DMS53 treated with DMSO at 0.1 percent for 48 hours (cell line): ENCODE measurements around the gene ELP4.

Experiments
- DNase-seq: peaks from one replicate; lab custom pipeline; 2025; ENCODE audit not compliant: unreplicated experiment; lab: John Stamatoyannopoulos, UW

The ELP4 gene

DNA sequence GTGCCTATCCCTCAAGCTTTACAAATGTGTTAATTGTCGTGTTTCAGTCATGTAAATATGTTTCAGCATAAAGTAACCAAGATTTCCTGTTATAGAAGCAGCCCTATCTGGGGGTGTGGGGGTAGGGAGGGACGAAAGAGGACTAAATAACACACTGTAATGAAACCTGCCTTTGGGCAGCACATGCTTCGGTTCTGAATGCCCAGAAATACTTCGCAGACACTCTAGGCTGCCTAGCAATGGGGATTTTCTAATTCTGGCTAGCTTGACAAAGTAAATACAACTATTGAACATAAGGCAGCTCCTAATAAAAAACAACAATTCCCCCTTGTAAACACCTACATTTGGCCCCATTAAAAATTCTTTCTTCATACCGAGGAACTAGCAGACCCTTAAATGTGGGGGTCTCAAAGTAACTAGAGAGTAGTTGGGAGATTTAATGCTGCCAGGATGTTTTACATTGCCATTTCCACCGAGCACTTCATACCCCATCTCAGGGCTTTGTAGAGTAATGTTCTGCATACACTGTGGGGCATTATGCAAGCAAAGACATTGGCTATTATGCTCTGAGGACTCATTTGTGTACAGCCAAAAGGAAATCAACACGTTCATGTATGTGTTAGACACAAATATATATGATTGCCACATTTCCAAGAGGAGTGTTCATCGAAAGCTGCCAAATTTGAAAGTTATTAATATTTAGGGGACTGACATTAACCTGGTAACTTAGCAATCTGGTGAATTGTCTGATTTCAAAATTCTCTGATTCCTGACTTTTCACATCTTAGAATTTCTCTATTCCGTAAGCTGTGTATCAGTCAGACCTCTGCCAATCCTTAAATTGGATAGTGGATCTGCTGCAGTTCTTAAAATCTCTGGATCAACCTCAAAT is 259.4 kb downstream of the ELP4 start:
- DNase-seq, result no peak

GRCh38 chr11:31770011-31770700 is 260.6 kb downstream of the ELP4 start:
- DNase-seq, result no peak

DNA sequence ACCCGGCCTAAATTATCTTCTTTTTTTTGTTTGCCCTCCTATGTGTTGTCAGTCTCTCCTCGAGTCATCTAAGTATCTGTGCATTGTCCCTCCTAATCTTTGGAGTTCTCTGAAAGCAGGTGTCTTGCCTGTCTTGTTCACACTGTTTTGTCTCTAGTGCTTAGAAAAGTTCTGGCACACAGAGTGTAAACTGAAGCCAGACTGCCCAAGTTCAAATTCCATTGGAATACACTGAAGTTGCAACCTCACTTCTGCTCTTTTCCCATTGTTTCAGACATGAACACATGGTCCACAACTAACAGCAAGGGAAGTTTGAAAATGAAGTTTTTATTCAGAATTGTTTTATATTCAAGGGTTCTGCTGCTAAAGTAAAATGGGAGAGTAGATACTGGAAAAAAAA is 262.8 kb downstream of the ELP4 start:
- DNase-seq, result no peak

DNA sequence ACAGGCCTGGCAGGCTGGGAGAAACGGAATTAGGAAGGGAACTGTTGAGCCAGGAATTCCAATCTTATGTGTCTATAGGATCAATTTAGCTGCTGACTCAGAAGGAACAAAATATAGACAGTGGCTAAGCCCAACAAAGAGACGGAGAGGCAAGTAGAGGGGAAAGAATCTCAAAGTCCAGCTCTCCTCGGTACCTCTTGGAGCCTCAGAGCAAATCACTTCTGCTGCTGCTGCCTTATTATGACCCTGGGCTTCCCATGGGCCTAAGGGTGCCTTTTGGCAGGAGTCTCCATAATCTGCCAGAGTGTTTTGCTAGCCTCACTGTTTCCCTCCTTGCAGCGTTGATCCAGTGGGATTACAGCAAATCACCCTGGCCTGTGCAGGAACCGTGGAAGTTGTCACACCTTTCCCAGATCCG is 269.8 kb downstream of the ELP4 start:
- no peak for DNase-seq

GRCh38 chr11:31780078-31780477 is 270.5 kb downstream of the ELP4 start:
- no peak for DNase-seq

DNA sequence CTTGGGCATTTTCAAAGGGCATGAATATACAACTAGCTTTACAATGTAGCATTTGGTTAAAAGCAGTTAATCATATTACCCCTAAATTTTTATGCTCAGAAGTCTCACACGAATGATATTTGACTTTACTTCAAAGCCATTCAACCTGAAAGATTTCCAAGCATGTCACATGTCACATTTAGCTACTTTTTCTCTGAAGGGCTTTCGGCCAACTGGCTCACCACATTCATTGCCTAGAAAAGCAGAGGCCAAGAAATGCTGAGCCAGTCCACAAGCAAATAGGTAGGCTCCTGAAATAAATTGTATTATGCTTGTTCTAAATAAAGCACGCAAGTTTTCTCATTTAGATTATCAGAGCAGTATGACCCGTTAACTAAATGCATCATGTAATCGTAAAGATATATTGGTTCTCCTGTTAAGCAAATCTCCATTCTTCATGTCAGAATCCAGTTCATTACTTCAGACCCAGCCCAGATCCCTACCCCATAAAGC is 271.0 kb downstream of the ELP4 start:
- no peak for DNase-seq

DNA sequence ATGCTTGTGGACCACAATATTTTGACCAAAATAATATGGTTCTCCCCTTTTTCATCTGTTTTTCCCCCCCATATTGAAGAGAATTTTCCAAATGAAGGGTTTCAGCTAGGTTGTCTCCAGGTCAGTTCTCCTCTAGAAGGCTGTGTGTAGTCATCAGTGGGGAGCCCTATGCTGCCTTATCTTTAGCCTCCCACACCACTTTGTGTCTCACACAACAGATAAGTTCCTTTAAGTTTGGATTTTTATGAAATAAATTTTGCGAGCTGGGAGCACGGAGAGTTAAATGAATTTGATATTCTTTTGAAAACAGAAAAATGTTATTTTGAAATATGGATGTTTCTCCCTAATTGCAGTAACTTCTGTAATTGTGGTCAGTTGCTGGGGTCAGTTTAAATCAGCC is 272.7 kb downstream of the ELP4 start:
- DNase-seq, result no peak

DNA sequence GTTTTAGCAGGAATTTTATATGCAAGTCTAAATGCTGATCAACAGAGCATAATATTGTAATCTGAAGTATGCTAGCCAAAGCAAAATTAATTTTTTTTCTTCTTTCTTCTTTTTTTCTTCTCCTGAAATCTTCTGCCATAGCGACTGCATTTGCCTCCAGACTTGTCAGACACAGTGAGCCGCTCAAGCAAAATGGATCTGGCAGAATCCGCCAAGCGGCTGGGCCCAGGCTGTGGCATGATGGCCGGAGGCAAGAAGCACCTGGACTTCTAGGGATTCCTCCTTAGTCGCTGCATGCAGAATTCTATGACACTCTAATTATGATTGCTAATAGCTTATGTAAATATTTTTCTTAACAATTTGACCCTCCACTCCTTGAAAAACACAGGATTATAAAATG is 273.7 kb downstream of the ELP4 start:
- no peak for DNase-seq

DNA sequence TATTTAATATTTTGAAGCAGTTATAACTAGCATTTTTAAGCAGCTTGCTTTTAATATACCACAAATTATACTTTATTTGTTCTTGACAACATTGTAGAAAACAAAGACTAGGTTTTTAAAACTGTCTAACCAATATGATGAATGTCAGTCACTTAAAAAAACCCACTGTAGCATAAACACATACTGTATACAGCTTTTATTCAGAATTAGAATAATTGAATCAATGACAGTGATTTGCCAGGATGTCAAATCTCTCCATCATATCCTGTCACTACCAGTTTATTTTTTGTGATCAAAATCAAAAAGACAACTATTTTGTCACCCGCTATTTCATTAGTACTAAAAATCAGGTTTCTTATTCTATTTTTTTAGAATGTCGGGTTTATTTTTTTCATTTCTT is 275.0 kb downstream of the ELP4 start:
- DNase-seq, result no peak

DNA sequence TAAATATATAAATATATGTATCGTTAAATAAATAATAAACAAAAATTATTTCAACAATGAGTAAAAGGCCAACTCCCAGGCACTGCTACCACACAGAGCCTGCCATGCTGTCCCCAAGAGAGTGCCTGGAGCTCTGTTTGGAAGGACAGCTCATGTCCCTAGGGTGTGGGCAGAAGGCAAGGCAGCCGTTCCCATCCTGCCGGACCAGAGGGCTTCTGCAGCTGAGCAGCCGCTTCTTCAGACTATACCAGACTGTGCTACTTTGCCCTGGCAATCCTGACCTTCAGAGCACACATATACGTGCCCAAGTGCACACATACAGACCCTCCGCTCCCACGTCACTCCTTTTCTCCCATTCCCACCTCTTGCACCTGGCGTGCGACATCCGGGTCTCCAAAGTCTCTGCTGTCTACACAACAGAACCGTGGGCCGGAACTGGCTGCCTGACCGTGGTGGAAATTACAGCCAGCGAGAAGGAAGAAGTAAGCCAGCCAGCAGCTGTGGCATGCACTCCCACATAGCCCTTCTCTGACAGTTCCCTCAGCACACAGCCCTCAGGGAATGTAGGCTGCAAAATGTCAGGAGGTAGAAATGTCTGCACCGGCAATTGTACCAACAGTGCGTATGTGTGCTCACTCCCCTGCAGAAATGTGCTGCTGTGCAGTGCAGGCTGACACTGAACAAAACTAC is 277.6 kb downstream of the ELP4 start:
- DNase-seq, result no peak

- no peak for DNase-seq
These were observed 278.5 kb downstream of the ELP4 start for GRCh38 chr11:31788085-31788484.

- no peak for DNase-seq
These were observed 281.1 kb downstream of the ELP4 start for GRCh38 chr11:31790649-31791048.

DNA sequence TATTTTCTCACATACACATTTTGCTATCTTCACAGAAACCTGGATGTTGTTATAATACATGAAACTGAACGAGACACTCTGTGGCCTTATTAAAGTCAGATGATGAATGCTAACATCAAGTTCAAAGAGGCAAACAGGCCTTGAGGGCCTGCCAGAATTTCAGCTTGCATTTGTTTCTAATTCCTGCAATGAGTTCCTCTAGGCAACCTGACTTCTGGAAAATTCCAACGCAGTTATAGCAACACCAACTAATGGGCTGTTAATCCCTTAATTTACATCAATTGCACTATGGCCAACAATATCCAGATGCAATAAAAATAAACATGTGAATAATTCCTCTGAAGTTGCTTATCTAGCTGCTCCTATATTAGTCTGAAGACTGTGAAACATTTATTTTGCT is 282.5 kb downstream of the ELP4 start:
- no peak for DNase-seq

- DNase-seq, result no peak
These were observed 282.9 kb downstream of the ELP4 start for GRCh38 chr11:31792456-31792855.

DNA sequence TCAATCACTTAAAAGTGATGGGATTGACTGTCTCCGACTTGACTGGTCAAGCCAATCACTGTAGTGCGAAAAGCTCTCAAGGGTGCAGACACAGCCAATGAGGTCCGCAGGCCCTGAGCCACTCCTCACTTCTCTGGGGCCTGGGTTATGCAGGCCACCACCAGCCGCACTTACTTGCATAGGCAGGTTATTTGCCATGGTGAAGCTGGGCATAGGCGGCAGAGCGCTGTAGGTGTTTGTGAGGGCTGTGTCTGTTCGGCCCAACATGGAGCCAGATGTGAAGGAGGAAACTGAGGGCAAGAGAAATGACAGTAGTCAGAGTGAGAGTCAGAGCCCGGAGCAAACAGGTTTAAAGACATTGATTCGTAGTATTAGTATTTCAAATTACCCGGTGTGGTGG is 283.7 kb downstream of the ELP4 start:
- DNase-seq, result no peak

GRCh38 chr11:31794548-31794947 is 285.0 kb downstream of the ELP4 start:
- DNase-seq, result no peak

DNA sequence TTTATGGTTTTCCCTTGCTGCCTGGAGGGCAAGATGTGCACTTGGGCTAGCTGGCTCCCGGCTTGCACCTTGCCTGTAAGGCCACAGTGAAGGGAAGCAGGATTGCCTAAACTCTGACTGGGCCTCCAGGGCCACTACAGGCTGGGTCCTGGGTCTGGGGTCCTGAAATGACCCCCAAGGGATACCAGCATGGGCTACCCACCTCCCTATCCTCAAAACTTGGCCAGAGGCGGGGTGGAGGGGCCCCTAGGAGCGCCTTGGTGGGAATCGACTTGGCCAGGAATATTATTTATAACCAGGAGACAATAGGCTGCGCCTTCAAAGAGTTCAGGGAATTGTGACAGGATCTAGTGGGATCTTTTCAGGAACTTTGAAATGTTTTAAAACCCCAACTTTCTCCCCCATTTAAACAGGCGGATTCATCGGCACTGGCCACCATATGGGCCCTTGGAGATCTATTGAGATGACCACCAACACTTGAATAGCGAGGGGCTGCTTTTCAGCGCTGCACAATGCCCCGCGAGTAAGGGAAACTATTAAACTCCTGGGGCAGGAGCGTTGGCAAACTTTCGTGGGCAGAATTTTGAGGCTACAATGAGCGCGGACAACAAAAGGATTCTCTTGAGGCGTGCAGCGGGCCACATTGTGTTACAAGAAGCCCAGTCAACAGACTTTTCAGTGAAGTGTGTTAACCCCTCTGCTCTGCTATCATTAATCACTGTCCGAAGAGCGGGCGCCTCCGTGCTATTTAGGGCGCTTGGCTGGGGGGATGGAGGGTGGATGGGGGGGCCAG is 286.3 kb downstream of the ELP4 start:
- DNase-seq, result no peak

- DNase-seq, result no peak
These were observed 287.1 kb downstream of the ELP4 start for GRCh38 chr11:31796499-31797189.

DNA sequence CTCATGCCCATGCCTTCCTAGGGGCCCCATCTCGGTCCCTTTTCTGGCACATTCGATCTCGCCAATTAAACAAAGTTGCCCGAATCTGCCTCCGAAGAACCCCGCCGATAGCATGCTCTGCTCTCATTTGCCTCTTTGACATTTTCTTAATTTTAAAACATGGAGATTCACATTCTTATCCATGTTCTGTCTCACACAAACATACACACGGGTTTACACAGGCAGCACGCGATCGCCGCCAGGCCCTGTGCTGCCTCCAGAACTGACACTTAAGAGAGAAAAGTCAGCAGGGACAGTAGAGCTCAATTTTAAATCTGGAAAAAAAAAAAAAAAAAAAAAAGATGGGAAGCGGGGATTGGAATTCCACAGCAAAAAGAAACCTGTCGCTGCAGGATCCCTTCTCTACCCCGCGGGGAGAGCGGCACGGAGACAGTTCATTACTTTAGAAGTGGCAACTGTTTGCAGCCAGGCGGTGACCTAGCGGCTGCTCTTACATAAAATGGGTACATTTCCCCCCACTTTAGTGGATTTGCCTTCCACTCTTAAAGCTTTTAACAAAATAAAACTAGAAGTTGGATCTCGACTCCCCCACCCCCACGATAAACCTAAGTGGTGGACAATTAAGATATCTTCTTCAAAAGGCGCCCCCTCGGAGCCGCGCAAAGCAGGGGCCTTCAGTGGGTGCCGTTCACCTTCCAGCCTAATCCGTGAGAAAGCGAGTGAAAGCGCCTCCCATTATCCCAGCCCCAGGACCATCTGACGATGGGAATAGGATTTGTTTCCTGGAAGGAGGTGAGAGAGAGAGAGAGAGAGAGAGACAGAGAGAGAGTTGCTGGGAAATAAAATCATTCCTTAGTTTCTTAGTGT is 287.9 kb downstream of the ELP4 start:
- no peak for DNase-seq
